ENCODE data around the gene TCEA3. TPM values are rescaled to one million over a fixed set of nuclear protein-coding genes. Genes with fewer than 3 reads are reported as not detected.

TCEA3 gene
- total RNA-seq, 2 donors from 2014 or later, result 4.7 to 6.1 TPM

DNA sequence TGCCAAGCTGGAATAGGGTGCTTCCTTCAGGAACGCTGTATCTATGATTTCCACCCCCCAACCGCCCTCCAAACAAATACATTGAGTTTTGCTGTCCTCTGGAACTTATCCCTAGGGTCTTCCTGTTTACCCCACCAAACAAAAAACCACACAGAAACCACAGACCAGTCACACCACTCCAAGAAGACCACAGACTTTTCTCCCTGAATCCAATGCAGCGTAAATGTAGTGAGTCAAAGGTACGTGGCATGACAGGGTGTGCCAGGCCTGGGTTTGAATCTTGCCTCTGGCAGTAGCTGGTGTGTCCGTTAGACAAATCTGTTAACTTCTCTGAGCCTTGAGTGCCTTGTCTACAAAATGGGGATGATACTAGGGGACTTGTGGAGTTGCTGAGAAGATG, 31.7 kb upstream of the TCEA3 start:
- ATAC-seq (replicated peaks in 1 of 2) (peak in 1 of 2 donors; percentile 39), DNase-seq (no peak)
- Mint-ChIP-seq H3K27me3 (ENCODE audit: low read depth) (peaks cover 12% of the 10 kb centered on the region), H3K4me3 (no peak overlapping the region), H3K27ac (no peak overlapping the region), H3K4me1 (ENCODE audit: low read depth) (peaks cover 18% of the 10 kb centered on the region), H3K9me3 (no peaks in the 10 kb centered on the region), H3K36me3 (ENCODE audit: insufficient read depth in 2 of 2) (no peaks in the 10 kb centered on the region)

DNA sequence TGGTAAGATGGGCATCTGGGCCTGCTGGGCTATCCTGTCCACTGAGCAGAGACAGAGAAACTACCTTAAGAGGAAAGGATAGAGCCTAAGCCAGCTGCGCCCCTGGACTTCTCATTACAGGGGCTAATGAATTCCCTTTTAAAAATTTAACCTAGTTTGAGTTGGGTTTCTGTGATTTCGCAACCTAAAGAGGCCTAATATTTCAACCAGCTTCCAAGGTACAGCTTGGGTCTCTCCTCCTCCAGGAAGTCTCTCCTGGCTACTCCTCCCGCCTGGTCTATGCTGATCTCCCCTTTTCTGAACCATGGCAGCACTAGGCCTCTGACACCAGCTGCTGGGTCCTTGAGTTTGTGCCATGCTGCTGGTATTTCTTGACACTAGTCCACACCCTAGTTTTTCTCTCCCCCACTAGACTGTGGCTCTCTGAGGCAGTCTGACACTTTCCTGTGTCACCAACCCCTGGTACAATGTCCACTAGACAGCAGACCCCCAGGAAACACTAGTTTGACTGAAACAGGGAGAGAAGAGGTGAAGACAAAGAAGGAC, 29.0 kb upstream of the TCEA3 start:
- DNase-seq, result no peak
- Mint-ChIP-seq H3K27ac (no peak overlapping the region), H3K4me3 (no peak overlapping the region), H3K27me3 (ENCODE audit: low read depth) (peaks cover 7% of the 10 kb centered on the region), H3K9me3 (no peaks in the 10 kb centered on the region), H3K4me1 (ENCODE audit: low read depth) (peaks cover 18% of the 10 kb centered on the region), H3K36me3 (ENCODE audit: insufficient read depth in 2 of 2) (no peaks in the 10 kb centered on the region)
- no peak for ATAC-seq (replicated peaks in 1 of 2)

DNA sequence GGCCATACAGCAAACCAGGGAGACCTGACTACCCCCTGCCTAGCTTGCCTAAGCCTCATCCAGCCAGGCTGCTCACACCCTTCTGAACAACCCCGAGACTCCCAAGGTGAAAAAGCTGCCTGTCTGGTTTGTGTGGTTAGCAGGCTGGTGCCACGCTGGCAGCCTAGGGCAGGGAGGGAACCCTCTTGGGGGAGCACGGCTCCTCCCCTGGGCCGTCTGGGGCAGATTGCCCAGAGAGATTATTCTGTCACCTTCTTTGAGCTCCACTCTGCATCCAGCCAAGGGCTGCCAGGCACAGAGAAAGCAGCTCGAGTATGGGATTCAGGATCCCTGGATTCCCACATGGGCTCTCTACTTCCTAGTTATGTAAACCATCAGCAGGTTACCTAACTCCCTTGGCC, 27.5 kb upstream of the TCEA3 start:
- Mint-ChIP-seq H3K9me3 (no peaks in the 10 kb centered on the region), H3K4me1 (ENCODE audit: low read depth) (peaks cover 18% of the 10 kb centered on the region), H3K27ac (no peak overlapping the region), H3K36me3 (ENCODE audit: insufficient read depth in 2 of 2) (no peaks in the 10 kb centered on the region), H3K4me3 (no peak overlapping the region), H3K27me3 (ENCODE audit: low read depth) (no peaks in the 10 kb centered on the region)
- ATAC-seq (replicated peaks in 1 of 2), result peak; percentile 24 to 28
- peak in 1 of 2 donors; percentile 6 for DNase-seq

DNA sequence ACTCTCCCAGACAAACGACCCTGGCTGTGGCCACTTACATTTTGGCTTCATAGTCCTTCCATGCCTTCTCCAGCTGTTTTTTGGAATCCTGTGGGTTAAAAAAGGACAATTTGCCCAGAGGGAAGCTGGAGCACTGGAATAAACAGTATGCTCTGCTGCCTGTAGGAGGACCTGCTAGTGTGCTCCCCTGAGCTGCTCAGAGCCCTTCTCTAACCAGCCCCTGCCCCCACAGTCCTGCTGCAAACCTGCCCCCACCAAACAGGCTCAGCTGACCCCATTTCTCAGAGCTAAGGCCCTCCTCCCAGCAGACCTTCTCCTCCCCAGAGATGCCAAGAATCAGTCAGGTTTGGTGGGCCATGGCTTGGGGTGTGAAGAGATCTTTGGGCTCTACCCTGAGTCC, 26.9 kb upstream of the TCEA3 start:
- no peak overlapping the region for H3K27ac Mint-ChIP-seq
- no peaks in the 10 kb centered on the region for H3K36me3 Mint-ChIP-seq (ENCODE audit: insufficient read depth in 2 of 2)
- DNase-seq, result no peak
- no peaks in the 10 kb centered on the region for H3K27me3 Mint-ChIP-seq (ENCODE audit: low read depth)
- H3K4me3 Mint-ChIP-seq, result no peak overlapping the region
- H3K4me1 Mint-ChIP-seq (ENCODE audit: low read depth), result peaks cover 17% of the 10 kb centered on the region
- ATAC-seq (replicated peaks in 1 of 2), result no peak
- H3K9me3 Mint-ChIP-seq, result no peaks in the 10 kb centered on the region

DNA sequence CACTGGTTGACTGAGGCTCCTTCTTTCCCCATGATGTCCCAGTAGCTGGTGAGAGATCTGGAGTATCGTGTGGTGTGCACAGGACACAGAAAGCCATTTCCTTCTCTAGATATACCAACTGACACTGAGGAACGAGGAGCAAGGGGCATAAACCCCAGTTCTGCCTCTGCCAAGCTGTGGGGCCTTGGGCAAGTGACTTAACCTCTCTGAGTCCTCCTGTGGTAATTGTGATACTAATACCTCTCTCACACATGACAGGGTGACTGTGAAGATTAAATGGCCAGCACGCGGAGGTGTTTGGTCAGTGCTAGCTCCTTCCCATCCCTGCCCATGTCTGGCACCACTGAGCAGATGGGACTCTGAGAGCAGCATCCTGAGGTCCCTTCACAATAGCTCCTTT, 26.3 kb upstream of the TCEA3 start:
- H3K9me3 Mint-ChIP-seq, result no peaks in the 10 kb centered on the region
- H3K27ac Mint-ChIP-seq, result no peak overlapping the region
- peaks cover 12% of the 10 kb centered on the region for H3K4me1 Mint-ChIP-seq (ENCODE audit: low read depth)
- ATAC-seq (replicated peaks in 1 of 2) (no peak), DNase-seq (no peak)
- no peaks in the 10 kb centered on the region for H3K27me3 Mint-ChIP-seq (ENCODE audit: low read depth)
- H3K4me3 Mint-ChIP-seq, result no peak overlapping the region
- H3K36me3 Mint-ChIP-seq (ENCODE audit: insufficient read depth in 2 of 2), result no peaks in the 10 kb centered on the region

DNA sequence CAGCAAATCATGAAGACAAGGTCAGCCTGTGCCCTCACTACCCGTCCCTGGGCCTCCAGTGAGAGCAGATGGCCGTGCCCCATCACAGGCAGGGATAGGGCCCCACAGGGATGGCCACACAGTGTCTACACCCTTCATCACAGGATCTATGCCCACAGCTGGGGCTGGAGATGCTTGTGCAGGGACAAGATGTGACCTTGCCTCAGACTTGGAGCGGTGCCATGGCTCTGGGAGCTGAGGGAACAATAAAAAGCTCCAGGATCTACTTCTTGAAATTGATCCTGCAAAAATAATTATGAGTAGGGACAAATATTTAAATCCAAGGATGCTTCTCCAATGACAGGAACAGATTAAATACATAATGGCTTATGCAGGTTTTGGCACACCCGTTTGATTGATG, 25.4 kb upstream of the TCEA3 start:
- Mint-ChIP-seq H3K27me3 (ENCODE audit: low read depth) (no peaks in the 10 kb centered on the region), H3K36me3 (ENCODE audit: insufficient read depth in 2 of 2) (no peaks in the 10 kb centered on the region), H3K27ac (no peak overlapping the region), H3K4me3 (no peak overlapping the region), H3K4me1 (ENCODE audit: low read depth) (peaks cover 7% of the 10 kb centered on the region), H3K9me3 (no peaks in the 10 kb centered on the region)
- ATAC-seq (replicated peaks in 1 of 2), result no peak
- DNase-seq, result no peak

DNA sequence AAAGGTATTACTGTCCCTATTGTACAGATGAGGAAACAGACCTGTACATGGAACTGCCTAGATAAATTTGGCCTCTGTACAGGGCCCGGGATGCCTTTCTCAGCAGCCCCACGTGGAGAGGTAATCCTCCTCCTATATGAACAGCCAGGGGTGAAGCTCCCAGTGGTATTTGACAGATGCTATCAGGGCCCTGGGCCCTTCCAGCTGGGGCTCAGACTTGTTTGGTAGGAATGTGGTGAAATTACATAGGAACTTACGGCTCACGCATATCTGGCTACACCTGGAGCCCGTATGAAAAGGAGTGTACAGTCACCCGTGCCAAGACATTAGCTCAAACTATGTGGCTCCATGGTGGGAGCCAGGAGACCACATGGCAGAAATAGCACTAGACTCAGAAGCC, 24.8 kb upstream of the TCEA3 start:
- ATAC-seq (replicated peaks in 1 of 2), result no peak
- Mint-ChIP-seq H3K27ac (no peak overlapping the region), H3K27me3 (ENCODE audit: low read depth) (no peaks in the 10 kb centered on the region), H3K4me3 (no peak overlapping the region), H3K9me3 (no peaks in the 10 kb centered on the region), H3K36me3 (ENCODE audit: insufficient read depth in 2 of 2) (no peaks in the 10 kb centered on the region), H3K4me1 (ENCODE audit: low read depth) (peaks cover 7% of the 10 kb centered on the region)
- no peak for DNase-seq

DNA sequence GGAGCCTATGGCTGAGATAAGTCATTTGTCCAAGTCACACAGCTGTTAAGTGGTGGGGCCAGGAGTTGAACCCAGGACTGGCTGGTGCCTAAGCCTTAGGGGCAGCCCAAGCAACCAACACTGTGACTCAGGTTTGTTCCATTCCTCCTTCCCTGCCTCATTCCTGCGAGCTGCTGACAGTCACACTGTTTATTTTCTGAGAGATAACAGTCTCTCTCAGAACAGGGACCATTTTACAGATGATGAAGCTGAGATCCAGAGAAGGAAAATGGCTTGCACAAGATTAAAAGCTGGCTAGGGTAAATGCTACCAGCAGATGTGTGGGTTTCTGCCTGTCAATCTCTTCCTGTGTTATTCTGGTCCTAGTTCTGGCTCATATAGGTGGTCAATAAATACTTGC, 24.3 kb upstream of the TCEA3 start:
- Mint-ChIP-seq H3K4me1 (ENCODE audit: low read depth) (peaks cover 7% of the 10 kb centered on the region), H3K9me3 (no peaks in the 10 kb centered on the region), H3K27ac (no peak overlapping the region), H3K27me3 (ENCODE audit: low read depth) (no peaks in the 10 kb centered on the region), H3K4me3 (no peak overlapping the region), H3K36me3 (ENCODE audit: insufficient read depth in 2 of 2) (no peaks in the 10 kb centered on the region)
- DNase-seq (no peak), ATAC-seq (replicated peaks in 1 of 2) (no peak)

DNA sequence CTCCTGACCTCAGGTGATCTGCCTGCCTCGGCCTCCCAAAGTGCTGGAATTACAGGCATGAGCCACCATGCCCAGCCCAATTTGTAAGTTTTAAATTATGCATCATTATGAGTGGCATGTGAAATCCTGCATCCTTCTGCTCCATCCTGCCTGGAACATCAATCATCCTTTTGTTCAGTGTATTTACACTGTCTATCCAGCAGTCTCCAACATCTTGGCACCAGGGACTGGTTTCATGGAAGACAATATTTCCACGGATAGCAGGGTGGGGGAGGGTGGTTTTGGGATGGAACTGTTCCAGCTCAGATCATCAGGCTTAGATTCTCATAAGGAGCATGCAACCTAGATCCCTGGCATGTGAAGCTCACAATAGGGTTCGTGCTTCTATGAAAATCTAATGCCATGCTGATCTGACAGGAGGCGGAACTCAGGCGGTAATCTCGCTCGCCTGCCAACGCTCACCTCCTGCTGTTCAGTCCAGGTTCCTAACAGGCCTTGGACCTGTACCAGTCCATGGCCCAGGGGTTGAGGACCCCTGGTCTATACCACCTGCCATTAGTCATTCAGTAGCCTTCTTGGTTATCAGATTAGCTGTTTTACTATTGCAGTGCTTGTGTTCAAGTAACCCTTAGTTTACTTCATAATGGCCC, 22.2 kb upstream of the TCEA3 start:
- Mint-ChIP-seq H3K4me1 (ENCODE audit: low read depth) (peaks cover under 1% of the 10 kb centered on the region), H3K27ac (no peak overlapping the region), H3K27me3 (ENCODE audit: low read depth) (no peaks in the 10 kb centered on the region), H3K36me3 (ENCODE audit: insufficient read depth in 2 of 2) (no peaks in the 10 kb centered on the region), H3K9me3 (no peaks in the 10 kb centered on the region), H3K4me3 (no peak overlapping the region)
- ATAC-seq (replicated peaks in 1 of 2), result no peak
- DNase-seq, result no peak

DNA sequence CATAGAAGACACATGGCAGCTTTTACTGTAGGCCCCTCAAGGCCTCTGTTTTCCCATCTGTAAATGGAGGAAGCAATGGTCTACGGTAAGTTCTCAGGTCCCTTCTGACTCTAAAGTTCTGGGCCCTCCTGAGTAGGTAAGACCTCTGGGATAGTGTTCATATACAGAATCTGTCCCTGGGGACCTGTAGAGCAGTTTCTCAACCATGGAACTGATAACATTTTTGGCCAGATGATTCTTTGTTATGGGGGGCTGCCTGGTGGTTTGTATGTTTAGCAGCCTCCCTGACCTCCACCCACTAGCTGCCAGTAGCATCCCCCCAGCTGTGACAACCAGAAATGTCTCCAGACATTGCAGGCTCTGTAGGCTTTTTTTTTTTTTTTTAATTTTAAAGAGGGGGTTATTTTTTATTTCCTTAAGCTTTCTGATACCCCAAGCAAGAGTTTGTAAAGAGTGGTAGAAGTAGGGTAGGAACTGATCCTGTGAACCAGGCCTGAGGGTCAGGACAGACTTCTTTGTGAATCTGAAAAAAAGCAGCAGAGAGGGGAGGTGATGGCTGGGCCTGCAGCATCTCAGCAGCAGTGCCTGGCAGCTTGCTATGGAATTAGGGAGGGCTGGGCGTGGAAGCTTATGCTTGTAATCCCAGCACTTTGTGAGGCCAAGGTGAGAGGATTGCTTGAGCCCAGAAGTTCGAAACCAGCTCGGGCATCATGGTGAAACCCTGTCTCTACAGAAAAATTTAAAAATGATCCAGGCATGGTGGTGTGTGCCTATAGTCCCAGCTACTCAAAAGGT, 20.2 kb upstream of the TCEA3 start:
- DNase-seq (no peak), ATAC-seq (replicated peaks in 1 of 2) (no peak)
- no peak overlapping the region for H3K27ac Mint-ChIP-seq
- H3K9me3 Mint-ChIP-seq, result no peaks in the 10 kb centered on the region
- no peaks in the 10 kb centered on the region for H3K27me3 Mint-ChIP-seq (ENCODE audit: low read depth)
- H3K36me3 Mint-ChIP-seq (ENCODE audit: insufficient read depth in 2 of 2), result no peaks in the 10 kb centered on the region
- H3K4me1 Mint-ChIP-seq (ENCODE audit: low read depth), result no peaks in the 10 kb centered on the region
- no peak overlapping the region for H3K4me3 Mint-ChIP-seq

DNA sequence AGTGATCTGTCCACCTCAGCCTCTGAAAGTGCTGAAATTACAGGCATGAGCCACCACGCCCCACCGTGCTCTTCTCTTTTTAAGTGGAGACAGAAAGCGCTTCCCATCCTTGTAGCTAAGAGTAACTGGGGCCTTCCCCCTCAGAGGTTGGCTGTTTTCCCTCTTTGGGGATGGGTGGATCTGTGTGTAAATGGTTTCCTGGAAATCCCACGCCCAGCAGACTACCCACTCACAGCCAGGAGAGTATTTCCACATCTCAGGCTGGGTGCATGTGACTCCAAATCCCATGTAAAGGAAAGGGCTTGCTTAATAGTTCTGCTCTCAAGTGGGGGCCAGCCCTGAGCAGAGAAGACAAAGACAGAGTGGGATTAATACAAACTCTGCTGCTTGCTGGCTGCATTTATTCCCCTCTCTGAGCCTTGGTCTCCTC, 19.6 kb upstream of the TCEA3 start:
- Mint-ChIP-seq H3K4me1 (ENCODE audit: low read depth) (no peaks in the 10 kb centered on the region), H3K36me3 (ENCODE audit: insufficient read depth in 2 of 2) (no peaks in the 10 kb centered on the region), H3K9me3 (no peaks in the 10 kb centered on the region), H3K4me3 (no peak overlapping the region), H3K27ac (no peak overlapping the region), H3K27me3 (ENCODE audit: low read depth) (no peaks in the 10 kb centered on the region)
- ATAC-seq (replicated peaks in 1 of 2) (no peak), DNase-seq (no peak)

DNA sequence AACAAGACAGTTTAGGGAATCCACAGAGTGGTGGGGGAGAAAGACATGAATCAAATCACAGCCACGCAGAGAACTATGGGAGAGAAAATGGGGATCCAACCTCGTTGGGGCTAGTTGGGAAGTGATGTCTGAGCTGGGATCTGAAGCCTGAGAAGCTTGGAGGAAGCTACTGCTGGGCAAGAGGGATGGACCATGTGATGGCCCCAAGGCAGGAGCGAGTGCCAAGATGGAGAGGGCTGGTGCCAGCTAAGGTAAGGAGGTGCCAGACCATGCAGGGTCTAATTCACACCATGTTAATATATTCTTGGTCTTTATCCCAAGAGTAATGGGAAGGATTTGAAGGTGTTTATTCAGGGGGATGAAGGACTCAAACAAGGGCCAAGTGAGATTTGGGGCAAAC, 18.2 kb upstream of the TCEA3 start:
- Mint-ChIP-seq H3K4me1 (ENCODE audit: low read depth) (no peaks in the 10 kb centered on the region), H3K9me3 (no peaks in the 10 kb centered on the region), H3K27ac (no peak overlapping the region), H3K27me3 (ENCODE audit: low read depth) (no peaks in the 10 kb centered on the region), H3K36me3 (ENCODE audit: insufficient read depth in 2 of 2) (no peaks in the 10 kb centered on the region), H3K4me3 (no peak overlapping the region)
- DNase-seq (no peak), ATAC-seq (replicated peaks in 1 of 2) (no peak)

DNA sequence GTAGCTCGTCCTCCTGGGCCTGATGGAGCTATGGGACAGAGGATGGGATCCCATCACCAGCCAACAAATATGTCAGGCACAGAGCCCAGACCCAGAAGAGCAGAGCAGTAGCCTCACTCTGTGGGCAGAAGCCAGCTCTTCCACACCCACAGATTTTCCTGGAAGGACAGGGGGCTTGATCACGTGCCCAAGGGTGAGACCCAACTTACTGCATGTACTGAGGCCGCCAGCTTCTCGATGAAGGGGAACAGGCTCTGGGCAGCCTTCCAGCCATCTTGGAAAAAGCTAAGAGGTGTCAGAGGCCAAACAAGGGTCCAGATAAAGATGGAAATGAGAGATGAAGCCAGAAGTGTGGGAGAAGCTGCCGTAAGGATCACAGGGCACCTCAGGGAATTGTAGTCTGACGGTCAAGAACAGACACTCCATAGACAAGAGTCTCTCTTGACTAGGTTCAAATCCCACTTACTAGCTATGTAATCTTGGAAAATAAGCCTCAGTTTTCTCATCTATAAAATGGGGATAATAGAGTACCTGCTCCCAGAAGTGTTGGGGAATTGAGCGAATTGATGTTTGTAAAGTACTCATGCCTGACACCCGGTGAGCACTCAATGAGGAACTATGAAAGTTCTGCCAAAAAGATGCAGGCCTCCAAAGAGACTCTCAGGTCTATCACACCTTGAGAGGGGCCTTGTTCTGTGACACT, 17.0 kb upstream of the TCEA3 start:
- Mint-ChIP-seq H3K27ac (no peak overlapping the region), H3K4me3 (no peak overlapping the region), H3K4me1 (ENCODE audit: low read depth) (no peaks in the 10 kb centered on the region), H3K36me3 (ENCODE audit: insufficient read depth in 2 of 2) (no peaks in the 10 kb centered on the region), H3K9me3 (no peaks in the 10 kb centered on the region), H3K27me3 (ENCODE audit: low read depth) (no peaks in the 10 kb centered on the region)
- DNase-seq (no peak), ATAC-seq (replicated peaks in 1 of 2) (no peak)
